ENCODE results near the gene SRGAP1.
"Not testable (repeated sequence)": the region's sequence is repeated elsewhere in the genome, so short reads cannot be mapped to it uniquely, and the experiment has no call there.

Gene SRGAP1

DNA sequence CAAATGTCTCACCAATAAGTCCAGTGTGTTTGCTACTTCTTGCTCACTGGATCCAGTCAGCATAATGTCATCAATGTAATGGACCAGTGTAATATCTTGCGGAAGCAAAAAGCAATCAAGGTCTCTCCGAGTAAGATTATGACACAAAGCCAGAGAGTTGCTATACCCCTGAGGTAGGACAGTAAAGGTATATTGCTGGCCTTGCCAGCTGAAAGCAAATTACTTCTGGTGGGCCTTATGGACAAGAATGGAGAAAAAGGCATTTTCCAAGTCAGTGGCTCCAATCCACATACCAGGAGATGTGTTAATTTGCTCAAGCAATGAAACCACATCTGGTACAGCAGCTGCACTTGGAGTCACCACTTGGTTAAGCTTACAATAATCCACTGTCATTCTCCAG lies 288.2 kb downstream of the SRGAP1 start:
- DNase-seq, result not testable (repeated sequence)

DNA sequence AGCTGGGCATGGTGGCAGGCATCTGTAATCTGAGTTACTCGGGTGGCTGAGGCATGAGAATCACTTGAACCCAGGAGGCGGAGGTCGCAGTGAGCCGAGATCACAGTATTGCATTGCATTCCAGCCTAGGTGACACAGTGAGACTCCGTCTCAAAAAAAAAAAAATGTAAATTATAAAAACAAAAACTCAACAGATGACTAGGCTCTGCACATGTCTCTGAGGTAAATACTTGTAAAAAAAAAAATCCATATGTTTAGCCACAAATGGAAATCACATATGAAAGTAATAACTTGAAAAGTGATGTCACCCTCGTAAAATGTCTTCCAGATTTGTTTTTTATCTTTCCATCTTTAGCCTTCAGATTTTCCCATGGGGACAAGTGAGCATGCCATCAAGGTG lies 292.6 kb downstream of the SRGAP1 start:
- DNase-seq, result no peak

DNA sequence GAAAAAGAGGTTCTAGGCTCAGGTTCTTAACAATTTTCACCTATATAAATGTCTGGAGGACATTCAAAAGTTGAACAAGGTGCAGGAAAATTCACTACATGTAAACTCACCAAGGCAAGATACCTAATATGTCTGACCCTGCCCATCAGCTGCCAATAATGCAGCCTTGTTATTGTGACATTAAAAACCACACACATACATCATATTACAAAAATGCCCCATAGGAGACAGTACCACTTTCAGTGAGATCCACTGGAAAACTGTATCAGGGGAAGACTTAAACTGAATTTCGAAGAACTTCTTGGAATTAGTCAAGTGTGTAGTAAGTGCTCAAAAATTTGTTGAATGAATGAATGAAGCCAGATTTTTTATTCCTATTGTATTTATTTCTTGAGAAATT lies 294.5 kb downstream of the SRGAP1 start:
- DNase-seq, result no peak

DNA sequence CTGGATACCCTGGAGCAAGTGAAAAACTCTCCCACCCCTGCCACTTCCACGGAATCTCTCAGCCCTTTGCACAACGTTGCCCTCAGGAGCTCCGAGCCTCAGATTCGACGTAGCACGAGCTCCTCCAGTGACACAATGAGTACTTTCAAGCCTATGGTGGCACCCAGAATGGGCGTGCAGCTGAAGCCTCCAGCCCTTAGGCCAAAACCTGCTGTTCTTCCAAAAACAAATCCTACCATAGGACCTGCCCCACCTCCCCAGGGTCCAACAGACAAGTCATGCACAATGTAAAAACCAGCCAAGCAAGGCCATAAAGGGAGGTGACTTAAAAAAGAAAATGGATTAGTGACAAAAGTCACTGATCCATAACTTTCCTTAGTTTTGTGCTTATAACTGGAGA lies 297.9 kb downstream of the SRGAP1 start:
- DNase-seq, result no peak

DNA sequence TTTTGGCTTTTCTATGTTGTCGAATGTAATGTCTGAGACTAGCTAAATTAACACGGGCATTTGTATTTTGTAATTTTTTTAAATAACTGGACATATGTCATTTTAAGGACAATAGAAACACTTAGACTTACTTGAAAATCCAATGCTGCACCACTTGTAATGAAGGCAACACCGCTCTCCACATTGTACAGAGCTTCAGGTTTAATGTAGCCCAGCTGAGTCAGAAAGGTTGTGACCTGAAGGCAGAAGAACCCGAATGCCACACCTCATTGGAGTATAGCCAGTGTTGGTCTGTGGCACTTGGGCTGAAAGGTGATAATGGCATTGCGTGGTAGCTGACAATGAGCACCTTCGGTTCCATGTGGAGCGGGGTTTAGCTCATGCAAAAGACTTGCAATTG lies 298.3 kb downstream of the SRGAP1 start:
- DNase-seq, result no peak

DNA sequence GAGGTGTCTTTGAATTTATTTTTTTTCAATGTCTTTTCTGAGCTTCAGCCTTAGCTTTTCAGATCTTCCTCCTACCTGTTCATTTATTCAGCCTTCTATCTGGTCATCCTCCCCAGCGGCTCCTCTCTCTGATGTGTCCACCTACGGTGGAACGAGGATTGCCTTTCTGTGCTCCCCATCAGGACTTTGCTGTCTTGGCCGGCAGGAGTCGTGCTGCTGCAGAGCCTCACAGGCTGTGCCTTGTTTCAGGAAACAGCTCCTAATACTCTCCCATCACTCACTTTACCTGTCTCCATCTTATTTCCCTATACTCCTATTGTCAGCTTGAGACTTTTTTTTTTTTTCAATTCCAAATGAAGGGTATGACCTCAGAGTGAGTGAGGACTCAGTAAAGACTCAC lies 300.7 kb downstream of the SRGAP1 start:
- DNase-seq, result no peak

DNA sequence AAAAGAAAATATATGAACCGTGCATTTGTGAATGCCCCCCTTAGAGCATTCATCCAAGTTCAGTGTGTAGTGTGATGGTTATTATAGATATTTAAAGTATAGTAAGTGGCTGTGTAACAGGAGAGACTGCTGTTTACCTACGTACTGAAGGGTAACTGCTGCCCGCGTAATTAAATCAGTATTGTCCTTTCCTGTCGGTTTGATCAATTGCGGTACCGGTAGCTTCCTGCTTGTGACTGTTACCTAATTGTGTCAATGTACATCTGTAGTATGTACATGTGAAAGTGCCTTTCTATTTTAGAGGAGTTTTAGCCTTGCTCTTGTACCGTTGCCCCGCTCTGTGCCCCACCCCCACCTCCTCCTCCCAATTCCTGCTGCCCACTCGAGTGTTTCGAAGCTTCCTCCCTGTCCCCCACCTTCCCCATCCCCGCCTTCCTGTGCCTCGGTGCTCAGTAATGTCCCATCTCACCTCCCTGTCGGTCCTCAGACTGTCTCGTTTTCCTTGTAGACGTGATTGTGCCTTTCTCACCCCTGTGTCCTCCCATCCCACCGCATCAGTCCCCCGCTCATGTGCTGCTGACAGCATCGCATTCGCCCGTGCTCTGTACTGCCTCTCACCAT lies 302.6 kb downstream of the SRGAP1 start:
- no peak for DNase-seq

DNA sequence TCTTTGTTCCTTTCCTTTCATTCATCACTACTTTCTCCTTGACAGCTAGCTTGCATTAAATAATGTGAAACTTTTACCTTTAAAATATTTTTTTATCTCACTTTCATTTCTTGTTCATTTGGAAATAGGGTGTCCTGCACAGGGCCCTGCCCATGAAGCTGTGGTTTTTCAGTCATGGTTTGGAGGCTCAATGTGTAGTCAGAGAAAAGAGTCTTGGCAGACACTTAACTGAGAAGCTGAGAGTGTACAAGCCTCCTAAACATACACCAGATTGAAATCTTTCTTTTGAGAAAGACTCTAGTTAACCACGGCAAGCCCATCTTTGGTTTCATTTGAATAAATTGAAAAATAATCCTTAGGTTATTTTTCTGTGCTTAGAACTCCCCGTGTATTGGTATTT lies 303.4 kb downstream of the SRGAP1 start:
- no peak for DNase-seq

DNA sequence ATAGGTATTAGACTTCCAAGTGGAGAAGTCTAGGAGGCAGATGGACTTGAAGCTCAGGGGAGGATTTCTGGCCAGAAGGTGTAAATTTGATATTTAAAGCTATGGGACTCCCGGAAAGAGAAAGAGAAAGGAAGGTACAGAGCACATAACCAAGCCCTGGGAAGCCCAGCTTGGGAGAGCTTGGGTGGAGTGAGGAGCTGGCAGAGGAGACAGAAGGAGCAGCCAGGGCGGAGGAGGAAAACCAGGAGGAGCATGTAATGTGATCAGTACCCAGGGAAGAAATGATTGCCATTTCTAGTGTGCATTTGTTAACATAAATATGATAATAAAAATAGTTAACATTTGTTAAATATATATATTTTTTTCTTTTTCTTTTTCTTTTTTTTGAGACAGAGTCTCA lies 310.2 kb downstream of the SRGAP1 start:
- DNase-seq, result no peak

DNA sequence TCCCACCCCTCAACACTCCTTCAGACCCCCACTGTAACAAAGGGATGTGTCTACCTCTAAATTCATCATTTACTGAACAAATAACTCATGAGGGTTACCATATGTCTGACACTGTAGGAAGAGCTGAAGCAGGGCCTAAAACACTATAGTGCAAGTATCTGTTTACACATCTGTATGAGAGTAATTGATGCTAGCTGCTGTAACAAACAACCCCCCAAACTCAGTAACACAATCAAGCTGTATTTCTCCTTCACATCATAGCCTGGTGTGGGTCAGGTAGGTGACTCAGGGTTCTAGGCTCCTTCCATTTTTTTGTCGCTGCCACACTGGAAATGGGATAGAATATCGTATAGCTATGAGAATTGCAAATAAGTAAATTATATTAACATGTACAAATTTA lies 312.6 kb downstream of the SRGAP1 start:
- no peak for DNase-seq

DNA sequence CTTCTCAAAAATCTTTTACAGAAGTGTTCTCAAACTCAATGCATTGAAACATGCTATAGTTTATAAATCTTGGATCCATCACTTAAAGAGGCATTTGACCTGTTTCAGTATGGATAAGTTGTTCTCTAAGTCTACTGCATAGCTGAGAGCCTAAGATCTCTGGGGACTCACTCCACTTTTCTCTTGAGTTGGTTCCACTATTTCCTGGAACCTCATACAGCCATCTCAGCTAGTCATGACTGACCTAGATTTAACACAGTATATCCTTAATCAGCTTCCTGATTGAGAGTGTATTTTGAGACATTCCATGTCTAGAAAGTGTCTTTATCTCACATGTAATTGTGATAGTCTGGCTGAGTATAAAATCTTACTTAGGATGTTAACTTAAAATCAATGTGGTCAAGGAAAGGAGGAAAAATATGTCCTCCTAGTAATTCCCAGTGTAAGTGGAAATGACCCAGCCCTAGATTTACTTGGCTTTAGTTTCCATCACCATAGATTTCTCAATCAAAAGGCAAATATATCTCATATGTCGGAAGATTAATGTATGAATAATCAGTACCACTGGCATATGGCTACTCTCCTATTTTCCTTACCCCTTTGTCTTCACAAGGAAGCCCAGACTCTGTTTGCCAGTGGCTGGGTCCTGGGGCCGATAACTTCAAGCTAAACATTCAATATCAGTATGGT lies 315.7 kb downstream of the SRGAP1 start:
- DNase-seq, result no peak

DNA sequence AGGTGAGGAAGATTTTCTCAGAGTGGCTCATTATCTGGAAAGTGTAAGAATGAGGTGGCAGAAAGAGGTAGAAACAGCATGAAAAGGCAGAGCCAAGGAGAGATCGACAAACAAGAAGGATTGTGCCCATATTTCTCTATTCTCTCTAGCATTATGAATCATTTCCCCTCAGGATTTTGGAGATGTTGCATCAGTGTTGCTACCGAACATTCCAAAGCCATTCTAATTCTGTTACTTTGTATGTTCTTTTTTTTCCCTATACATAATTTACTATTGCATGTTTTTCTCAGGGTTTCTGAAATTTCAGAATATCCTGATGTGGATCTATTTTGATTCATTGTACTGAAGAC lies 316.2 kb downstream of the SRGAP1 start:
- DNase-seq, result no peak

DNA sequence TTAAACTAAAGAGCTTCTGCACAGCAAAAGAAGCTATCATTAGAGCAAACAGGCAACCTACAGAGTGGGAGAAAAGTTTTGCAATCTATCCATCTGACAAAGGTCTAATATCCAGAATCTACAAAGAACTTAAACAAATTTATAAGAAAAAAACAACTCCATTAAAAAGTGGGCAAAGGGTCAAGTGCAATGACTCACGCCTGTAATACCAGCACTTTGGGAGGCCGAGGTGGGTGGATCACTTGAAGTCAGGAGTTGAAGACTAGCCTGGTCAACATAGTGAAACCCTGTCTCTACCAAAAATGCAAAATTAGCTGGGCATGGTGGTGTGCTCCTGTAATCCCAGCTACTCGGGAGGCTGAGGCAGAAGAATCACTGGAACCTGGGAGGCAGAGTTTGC lies 322.1 kb downstream of the SRGAP1 start:
- not testable (repeated sequence) for DNase-seq

DNA sequence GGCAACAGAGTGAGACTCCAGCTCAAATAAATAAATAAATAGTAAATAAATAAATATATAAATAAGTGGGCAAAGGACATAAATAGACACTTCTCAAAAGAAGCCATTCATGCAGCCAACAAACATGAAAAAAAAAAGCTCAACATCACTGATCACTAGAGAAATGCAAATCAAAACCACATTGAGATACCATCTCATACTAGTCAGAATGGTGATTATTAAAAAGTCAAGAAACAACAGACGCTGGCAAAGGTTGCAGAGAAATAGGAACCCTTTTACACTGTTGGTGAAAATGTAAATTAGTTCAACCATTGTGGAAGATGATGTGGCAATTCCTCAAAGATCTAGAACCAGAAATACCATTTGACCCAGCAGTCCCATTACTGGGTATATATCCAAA lies 322.5 kb downstream of the SRGAP1 start:
- DNase-seq, result not testable (repeated sequence)

DNA sequence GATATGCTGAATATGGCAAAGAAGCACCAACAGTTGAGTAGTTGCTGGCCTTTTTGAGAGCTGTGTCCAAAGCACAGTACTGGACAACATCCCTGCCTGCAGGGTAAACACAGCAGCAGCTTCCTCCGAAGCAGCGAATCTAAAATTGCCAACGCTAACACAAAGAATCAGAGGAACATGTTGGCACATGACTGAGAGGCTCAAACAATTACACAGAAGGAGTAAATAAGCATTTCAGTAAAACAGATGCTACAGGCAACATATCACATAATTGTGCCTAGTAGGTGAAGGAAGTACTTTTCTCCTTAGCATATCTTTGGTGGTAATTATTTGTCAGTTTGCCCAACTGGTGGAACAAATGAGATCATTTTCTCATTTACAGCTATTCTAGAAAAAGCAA lies 325.5 kb downstream of the SRGAP1 start:
- DNase-seq, result no peak

DNA sequence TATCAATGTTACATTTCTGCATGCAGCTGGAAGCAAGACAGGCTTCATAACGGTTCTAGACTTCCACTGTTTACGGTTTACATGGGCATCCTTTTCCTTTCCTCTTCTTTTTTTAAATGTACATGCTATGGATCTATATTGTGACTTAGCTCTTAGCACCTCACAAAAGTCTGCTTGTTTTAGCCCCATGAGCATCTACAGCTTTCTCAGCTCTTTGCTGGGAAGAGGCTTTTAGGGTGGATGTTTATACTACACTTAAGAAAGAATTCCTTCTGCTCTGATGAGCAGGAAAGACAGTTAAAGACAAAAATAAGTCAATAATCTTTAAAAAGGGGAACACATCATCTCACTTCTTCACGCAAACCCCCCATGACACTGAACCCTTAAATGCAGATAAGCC lies 326.2 kb downstream of the SRGAP1 start:
- no peak for DNase-seq

DNA sequence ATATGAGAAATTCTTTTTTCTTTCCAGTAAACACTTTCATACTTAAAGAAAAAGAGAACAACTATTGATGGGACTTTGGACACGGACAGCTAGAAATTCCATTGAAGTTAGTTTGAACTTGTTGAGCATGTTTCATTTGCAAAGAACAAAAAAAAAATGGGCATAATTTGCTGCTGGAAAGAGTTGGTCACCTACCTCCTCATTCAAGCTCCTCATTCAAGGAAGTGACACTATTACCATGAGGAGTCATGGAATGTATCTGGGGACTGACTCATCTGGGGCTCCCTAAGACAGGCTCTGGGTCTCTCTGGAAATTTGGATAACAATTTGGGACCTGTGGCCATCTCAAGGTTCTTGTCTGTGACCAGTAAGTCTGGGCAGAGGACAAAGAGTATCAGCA lies 327.2 kb downstream of the SRGAP1 start:
- DNase-seq, result no peak

DNA sequence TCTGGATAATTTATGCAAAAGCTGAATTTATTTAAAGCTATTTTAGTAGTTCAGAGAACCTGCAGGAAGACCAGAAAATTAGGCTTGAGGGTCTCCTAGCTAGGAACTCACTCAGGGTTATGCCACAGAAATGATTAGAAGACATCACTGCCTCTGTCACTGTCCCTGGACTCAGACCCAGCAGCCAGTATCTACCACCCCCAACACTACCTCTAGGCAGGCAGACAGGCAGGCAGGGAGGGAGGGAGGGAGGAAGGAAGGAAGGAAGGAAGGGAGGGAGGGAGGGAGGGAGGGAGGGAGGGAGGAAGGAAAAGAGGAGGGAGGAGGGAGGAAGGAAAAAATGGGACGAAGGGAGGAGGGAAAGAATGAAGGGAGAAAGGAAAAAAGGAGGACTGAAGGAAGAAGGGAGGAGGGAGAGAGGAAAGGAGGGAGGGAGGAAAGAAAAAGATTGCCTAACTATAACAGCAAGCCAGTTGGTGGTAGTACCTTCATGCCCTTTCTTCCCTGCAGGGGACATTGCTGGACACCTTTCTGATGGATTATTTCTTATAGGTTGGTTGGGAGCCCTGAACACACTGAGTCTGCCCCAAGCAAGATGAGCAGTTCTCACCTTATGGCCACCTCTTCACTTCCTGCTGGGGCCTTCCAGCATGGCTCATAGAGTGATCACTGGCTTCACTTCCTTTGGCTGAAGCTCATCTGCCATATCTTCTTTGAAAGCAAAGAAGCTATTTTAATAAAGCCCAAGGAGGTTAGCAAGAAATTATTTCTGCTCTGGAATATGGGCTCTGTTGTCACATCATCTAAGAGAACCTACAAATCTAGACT lies 327.9 kb downstream of the SRGAP1 start:
- no peak for DNase-seq

DNA sequence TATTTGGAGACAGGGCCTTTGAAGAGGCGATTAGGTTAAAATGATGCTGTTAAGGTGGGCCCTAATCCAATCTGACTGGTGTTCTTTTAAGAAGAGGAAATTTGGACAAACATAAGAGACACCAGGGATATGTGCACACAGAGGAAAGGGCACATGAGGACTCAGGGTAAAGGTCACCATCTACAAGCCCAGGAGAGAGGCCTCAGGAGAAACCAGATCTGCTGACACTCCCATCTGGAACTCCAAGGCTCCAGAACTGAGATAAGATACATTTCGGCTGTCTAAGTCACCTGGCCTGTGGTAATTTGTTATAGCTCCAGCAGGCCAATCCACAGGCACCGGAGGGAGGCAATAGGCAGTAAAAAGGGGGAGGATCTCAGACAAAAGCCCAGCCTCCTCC lies 329.0 kb downstream of the SRGAP1 start:
- DNase-seq, result no peak

DNA sequence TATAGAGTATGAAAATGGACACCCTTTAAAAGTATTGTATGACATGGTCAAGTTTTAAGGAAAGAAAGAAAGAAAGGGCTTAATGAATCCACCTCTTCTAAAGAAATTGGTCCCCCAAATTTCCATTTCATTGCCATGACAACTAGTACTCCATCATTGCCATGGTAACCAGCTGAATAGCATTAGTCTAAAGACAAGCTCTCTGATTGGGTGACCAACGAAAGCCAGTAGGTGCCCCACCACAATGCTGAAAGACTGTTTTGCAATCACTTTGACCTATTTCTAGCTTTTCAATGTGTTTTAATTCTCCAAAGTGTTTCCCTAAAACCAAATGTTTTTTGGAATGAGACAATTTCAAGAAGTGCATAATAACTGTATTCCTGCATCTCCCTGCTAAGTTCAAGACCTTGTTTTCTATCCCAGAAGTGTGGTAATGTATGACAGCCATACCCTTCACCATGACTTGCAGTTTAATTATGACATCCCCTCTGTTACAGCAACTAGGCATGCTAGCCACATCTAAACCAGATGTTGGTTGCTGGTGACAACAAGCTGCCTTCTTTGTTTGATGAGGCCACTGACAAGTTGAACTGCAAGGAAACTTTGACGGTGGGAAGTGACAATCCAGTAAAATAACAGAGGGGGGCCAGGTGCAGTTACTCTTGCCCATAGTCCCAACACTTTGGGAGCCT lies 330.9 kb downstream of the SRGAP1 start:
- DNase-seq, result no peak

DNA sequence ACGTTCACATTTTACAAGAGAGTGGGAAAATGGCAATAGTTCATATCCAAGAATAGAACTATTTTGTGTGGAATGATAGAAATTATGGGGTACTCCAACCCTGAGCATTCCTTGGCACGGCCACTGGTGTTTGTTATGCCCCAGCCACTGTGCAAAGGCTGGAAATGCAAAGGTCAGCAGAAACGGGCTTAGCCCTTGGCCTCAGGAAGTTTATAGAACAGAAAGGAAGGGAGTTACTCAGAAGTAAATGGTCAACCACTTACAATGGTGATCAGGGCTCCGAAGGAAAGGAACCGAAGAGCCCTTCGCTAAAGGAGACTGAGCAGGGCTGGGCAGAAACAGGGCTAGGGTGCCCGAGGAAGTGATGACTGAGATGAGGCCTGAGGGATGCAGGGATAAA lies 332.5 kb downstream of the SRGAP1 start:
- no peak for DNase-seq

DNA sequence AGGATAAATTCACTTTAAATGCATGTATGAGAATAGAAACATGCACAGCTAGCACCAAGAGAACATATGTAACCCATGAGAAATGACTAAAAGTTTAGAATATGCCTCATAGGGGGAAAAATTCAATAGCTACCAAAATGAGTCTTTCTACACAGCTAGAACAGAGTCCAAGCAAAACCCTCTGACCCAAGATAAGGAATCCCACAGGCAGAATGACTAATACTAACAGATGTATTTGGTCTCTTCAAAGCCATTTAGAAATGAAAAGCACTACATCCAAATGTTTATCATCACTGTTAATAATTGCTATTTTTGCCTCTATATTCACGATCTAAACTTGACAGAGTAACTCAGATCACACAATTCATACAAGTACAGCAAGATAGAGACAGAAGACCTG lies 333.6 kb downstream of the SRGAP1 start:
- DNase-seq, result no peak

DNA sequence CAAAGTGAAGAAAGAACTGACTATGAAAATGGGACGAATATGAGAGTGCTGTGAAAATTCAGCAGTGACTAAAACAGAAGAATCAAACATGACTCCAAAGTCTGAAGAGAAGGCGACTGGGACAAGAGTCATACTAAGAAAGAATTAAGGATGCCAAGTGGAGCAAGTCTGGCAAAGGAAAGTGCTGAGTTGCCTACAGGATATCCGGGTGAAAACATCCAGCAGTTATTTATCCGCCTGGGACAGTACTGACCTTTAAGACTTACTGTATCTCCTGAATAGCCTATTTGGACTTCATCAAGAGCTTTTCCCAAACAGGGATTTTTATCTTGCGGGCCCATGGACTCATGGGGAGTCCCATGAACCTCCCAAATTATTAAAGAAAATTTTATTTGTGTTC lies 336.5 kb downstream of the SRGAP1 start:
- no peak for DNase-seq
